ENCODE data around the gene KDM1A. TPM values are rescaled to one million over a fixed set of nuclear protein-coding genes. Genes with fewer than 3 reads are reported as not detected.

KDM1A gene
- total RNA-seq: 10 to 100 TPM; 45.5 to 49.2 (median 47.5) TPM

DNA sequence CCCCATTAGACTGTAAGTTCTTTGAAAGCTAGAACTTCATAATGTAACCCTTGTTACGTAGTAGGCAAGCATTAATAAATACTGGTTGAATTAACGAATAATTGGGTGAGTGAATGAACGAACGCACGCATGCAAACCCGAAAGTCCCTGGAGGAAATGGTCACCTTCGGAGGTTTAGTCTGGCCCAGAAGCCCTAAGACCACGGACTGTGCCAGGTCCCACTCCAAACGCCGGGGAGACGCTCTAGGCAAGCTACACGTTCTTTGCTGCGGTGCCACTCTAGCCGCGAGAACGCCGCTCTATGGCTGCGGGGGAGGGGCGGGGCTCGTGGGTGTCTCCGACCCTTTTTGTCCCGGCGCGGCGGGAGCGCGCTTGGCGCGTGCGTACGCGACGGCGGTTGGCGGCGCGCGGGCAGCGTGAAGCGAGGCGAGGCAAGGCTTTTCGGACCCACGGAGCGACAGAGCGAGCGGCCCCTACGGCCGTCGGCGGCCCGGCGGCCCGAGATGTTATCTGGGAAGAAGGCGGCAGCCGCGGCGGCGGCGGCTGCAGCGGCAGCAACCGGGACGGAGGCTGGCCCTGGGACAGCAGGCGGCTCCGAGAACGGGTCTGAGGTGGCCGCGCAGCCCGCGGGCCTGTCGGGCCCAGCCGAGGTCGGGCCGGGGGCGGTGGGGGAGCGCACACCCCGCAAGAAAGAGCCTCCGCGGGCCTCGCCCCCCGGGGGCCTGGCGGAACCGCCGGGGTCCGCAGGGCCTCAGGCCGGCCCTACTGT lies at the start of gene KDM1A:
Gene KDM1A (plus strand): TSS at position 375 of the 769 bp plus-strand sequence. CDS start 129 bp downstream, at position 504.
- Histone ChIP-seq H3K27me3 (no peaks in the 10 kb centered on the region), H3K27ac (peak within 1 kb of the TSS; percentile 93), H3K4me3 (peak within 1 kb of the TSS; percentile 92), H3K9me3 (no peaks in the 10 kb centered on the region), H3K36me3 (no peaks in the 10 kb centered on the region), H3K4me1 (peaks cover 20% of the 10 kb centered on the region)
- DNase-seq (ENCODE audit: low spot score in 2 of 2): peak; percentile 96 to 97
- TF ChIP-seq POLR2A (IDR thresholded peaks at IDR 0.05) (peak in 1 of 2 donors; percentile 58), EP300 (IDR thresholded peaks at IDR 0.05) (no peak), POLR2AphosphoS5 (IDR thresholded peaks at IDR 0.05) (peak in 2 of 3 donors; percentile 68 to 73)
- TF ChIP-seq, protein P1, sequence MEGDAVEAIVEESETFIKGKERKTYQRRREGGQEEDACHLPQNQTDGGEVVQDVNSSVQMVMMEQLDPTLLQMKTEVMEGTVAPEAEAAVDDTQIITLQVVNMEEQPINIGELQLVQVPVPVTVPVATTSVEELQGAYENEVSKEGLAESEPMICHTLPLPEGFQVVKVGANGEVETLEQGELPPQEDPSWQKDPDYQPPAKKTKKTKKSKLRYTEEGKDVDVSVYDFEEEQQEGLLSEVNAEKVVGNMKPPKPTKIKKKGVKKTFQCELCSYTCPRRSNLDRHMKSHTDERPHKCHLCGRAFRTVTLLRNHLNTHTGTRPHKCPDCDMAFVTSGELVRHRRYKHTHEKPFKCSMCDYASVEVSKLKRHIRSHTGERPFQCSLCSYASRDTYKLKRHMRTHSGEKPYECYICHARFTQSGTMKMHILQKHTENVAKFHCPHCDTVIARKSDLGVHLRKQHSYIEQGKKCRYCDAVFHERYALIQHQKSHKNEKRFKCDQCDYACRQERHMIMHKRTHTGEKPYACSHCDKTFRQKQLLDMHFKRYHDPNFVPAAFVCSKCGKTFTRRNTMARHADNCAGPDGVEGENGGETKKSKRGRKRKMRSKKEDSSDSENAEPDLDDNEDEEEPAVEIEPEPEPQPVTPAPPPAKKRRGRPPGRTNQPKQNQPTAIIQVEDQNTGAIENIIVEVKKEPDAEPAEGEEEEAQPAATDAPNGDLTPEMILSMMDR (IDR thresholded peaks at IDR 0.05): no peak
- WGBS: 0% methylated on average over 12 of the region's 85 CpGs

DNA sequence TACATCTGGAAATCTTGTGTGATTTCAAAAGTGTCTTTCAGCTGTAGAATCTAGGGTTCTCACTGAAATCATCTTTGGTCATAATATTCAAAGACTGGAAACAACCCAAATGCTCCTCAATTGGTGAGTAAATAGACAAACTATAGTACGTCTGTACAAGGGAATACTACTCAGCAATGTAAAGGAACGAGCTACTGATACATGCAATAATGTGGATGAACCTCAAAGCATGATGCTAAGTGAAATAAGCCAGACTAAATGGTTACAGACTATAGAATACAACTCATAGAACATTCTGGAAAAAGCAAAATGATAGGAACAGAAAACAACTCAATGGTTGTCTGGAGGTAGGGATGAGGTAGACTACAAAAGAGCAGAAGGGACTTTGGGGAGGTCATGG lies 49.2 kb upstream of the KDM1A start:
- H3K4me3 ChIP-seq: no peak overlapping the region
- DNase-seq (ENCODE audit: low spot score in 2 of 2): no peak
- TF ChIP-seq, protein P1 (IDR thresholded peaks at IDR 0.05): no peak
- TF ChIP-seq POLR2A (IDR thresholded peaks at IDR 0.05) (no peak), POLR2AphosphoS5 (IDR thresholded peaks at IDR 0.05) (no peak), EP300 (IDR thresholded peaks at IDR 0.05) (no peak)
- WGBS: 84% methylated on average over 2 of the region's 2 CpGs
- peaks cover 42% of the 10 kb centered on the region for H3K27me3 ChIP-seq
- no peaks in the 10 kb centered on the region for H3K9me3 ChIP-seq
- peaks cover 6% of the 10 kb centered on the region for H3K4me1 ChIP-seq
- H3K27ac ChIP-seq: no peak overlapping the region
- no peaks in the 10 kb centered on the region for H3K36me3 ChIP-seq

DNA sequence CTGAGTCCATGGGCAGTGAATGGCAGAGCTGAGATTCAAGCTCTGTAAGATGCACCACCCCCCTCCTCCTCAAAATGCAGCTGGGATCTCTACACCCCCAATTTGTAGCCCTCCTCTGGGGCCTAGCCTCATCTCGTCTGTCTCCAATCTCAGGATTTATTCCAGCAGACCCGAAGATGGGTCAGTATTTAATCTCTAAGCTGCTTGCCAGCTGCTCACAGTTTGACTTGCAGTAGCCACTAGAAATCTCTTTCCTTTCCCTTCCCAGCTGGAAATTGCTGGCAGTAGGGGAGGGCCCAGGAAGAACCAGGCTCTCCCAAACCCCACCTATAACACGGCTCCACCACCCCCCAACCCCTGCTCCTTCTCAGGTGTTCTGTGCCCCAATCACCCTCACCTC lies 48.1 kb upstream of the KDM1A start:
- Histone ChIP-seq H3K27ac (no peak overlapping the region), H3K4me1 (peaks cover 8% of the 10 kb centered on the region), H3K9me3 (no peaks in the 10 kb centered on the region), H3K4me3 (no peak overlapping the region), H3K27me3 (peaks cover 40% of the 10 kb centered on the region), H3K36me3 (no peaks in the 10 kb centered on the region)
- DNase-seq (ENCODE audit: low spot score in 2 of 2): peak in 1 of 2 donors; percentile 4
- TF ChIP-seq POLR2AphosphoS5 (IDR thresholded peaks at IDR 0.05): no peak
- TF ChIP-seq EP300 (IDR thresholded peaks at IDR 0.05): no peak
- TF ChIP-seq POLR2A (IDR thresholded peaks at IDR 0.05): no peak
- TF ChIP-seq, protein P1 (IDR thresholded peaks at IDR 0.05): no peak
- WGBS: 55% methylated on average over 3 of the region's 3 CpGs

DNA sequence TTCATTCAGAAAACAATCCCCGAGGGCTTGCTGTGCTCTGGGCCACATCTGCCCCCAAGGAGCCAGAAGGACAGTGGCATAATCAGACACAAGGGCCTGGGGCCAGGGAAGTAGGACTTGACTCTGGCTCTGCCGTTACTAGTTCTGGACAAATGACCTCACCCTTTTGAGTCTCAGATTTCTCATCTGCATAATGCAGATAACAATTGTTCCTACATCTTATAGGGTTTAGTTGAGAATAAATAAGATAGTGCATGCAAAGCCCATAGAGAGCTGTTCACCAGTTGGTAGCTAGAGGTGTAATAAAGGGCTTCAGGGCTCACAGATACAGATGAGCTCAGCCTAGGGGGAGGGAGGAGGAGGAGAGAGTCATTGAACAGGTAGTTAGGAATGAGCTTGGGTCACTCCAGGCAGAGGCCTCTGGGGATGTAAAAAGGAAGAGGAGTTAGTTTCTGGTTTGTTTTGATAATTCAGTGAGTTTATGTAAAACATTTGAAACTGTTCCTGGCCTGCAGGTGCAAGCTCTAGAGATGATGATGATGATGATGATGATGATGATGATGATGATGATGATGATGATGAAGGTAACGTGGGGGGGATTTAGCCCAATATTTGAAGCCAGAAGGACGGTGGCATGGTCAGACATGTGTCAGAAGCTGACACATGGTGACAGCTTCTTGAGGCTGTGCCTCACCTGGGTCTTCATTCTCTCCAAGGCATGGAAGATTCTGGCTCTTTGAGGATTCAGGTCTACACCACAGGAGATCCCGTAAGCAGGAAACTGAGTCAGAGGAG lies 47.5 kb upstream of the KDM1A start:
- DNase-seq (ENCODE audit: low spot score in 2 of 2): no peak
- H3K27ac ChIP-seq: no peak overlapping the region
- H3K4me3 ChIP-seq: no peak overlapping the region
- no peaks in the 10 kb centered on the region for H3K36me3 ChIP-seq
- 69% methylated on average over 5 of the region's 5 CpGs for WGBS
- H3K27me3 ChIP-seq: peaks cover 36% of the 10 kb centered on the region
- peaks cover 12% of the 10 kb centered on the region for H3K4me1 ChIP-seq
- no peaks in the 10 kb centered on the region for H3K9me3 ChIP-seq
- TF ChIP-seq POLR2AphosphoS5 (IDR thresholded peaks at IDR 0.05): no peak
- TF ChIP-seq POLR2A (IDR thresholded peaks at IDR 0.05): no peak
- TF ChIP-seq EP300 (IDR thresholded peaks at IDR 0.05): no peak
- TF ChIP-seq, protein P1 (IDR thresholded peaks at IDR 0.05): no peak

DNA sequence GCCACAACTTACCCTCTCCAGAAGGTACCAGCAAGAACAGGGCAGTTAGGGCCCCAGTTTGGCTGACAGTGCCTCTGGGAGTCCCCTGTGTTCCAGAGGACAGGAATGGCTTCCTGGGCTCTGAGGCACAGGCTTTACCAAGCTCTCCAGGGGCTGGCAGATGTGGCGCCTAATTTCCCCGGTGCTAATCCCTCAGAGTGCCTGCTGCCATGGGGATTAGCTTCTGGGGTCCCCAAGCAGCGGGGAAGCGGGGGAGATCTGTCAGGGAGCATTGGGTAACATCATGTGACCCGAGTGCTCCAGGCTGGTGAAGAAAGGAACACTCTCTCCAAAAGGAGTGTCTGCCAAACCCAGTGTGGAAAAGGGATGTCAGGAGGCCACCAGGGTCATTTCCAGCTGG lies 46.5 kb upstream of the KDM1A start, which contains the start of gene LACTBL1:
Gene LACTBL1 (minus strand): TSS at position 107 of the 400 bp plus-strand sequence. CDS start 550 bp downstream, outside the sequence.
- Histone ChIP-seq H3K36me3 (no peaks in the 10 kb centered on the region), H3K4me3 (no peak within 1 kb of the TSS), H3K27me3 (peaks cover 28% of the 10 kb centered on the region), H3K27ac (no peak within 1 kb of the TSS), H3K4me1 (peaks cover 12% of the 10 kb centered on the region), H3K9me3 (no peaks in the 10 kb centered on the region)
- TF ChIP-seq POLR2AphosphoS5 (IDR thresholded peaks at IDR 0.05) (no peak), EP300 (IDR thresholded peaks at IDR 0.05) (no peak), POLR2A (IDR thresholded peaks at IDR 0.05) (no peak)
- TF ChIP-seq, protein P1 (IDR thresholded peaks at IDR 0.05): no peak
- peak in 1 of 2 donors; percentile 64 for DNase-seq (ENCODE audit: low spot score in 2 of 2)
- 77% methylated on average over 3 of the region's 5 CpGs for WGBS

Data from suprapubic skin (tissue), 4 donors.